Fibroblast of skin of left biceps (primary cell): ENCODE data around the gene TPRN.

Source experiments
- DNase-seq, 2 experiments: peaks; one replicate each; pipeline ENCODE4 v3.0.0-alpha.2; 2013; ENCODE audit warnings: low read depth in 2 of 2

Gene TPRN

DNA sequence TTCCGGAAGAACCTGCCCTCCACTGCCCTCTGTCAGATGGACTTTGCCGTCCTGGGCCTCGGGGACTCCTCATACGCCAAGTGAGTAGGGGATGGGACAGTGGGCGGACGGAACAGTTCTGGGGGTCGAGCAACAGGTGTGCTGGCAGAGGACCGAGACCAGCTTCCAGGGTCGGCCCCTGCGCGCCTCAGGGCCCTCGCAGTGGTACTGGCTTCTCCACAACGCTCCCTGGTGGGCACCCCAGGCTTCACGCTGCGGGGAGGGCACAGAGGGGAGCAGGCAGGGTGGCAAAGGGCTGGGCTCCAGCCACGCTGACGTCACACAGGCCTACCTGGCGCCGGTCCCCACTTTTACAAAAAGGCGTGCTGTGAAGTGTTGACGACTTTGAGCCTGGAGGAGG lies 12.0 kb upstream of the TPRN start:
- no peak for DNase-seq

- no peak for DNase-seq
These were observed 11.0 kb upstream of the TPRN start for GRCh38 chr9:137211532-137211931.

DNA sequence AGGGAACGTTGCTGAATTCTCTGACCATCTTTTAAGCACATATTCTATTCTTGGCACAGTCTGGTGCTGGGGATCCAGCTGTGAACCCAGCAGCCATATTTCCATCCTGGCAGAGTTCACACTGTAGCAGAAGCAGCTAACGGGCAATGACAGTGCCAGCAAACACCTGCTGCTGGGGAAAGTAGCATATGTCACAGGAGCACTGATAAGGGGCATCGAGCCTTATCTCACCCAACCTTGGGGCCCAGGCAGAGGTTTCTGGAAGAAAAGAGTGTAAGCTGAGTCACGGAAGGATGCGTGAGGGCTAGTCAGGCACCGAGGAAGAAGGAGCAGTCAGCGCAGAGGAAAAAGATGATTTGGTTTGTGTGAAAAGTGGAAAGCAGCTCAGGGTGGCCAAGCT lies 6.1 kb upstream of the TPRN start:
- DNase-seq = no peak

DNA sequence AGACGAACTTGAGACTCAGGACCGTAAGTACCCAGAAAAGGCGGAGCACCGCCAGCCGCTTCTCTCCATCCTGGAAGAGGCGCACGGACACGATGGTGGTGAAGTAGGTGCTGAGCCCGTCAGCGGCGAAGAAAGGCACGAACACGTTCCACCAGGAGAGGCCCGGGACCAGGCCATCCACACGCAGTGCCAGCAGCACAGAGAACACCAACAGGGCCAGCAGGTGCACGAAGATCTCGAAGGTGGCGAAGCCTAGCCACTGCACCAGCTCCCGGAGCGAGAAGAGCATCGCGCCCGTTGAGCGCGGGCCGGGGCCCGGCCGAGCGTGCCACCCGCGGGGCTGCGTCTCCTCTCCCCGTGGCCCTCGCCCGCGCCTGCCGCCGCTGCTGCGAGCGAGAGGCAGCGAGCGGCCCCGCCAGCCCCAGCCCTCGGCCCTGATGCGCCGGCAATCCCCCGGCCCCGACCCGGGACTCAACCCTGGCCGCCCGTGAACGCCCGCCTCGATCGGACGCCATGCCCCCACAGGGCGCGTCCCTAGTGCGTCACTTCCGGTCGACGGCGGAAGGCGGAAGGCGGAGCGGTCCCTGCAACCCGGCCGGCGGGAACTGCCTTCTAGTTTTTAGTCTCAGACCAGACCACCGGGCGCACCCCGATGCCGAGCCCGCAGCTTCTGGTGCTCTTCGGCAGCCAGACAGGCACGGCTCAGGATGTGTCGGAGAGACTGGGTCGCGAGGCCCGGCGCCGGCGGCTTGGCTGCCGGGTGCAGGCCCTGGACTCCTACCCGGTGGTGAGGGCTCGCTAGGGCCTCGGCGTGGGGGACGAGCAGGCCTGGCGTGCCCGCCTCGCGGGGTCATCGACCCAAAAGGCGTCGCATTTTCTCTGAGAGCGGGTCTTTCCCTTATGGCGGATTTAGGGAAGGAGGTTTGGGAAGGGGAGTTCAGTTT lies 4.9 kb upstream of the TPRN start, which contains the start of the genes NDOR1 and TMEM203:
TSS of gene NDOR1 (plus strand) at position 575 of the 944 bp plus-strand sequence. CDS start at position 653, 78 bp downstream.
TSS of gene TMEM203 (minus strand) at position 523 of the 944 bp plus-strand sequence. CDS start at position 289, 234 bp downstream.
- DNase-seq = peak; percentile 41 to 42

- no peak for DNase-seq
These were observed 4.2 kb upstream of the TPRN start for GRCh38 chr9:137204731-137205125.

DNA sequence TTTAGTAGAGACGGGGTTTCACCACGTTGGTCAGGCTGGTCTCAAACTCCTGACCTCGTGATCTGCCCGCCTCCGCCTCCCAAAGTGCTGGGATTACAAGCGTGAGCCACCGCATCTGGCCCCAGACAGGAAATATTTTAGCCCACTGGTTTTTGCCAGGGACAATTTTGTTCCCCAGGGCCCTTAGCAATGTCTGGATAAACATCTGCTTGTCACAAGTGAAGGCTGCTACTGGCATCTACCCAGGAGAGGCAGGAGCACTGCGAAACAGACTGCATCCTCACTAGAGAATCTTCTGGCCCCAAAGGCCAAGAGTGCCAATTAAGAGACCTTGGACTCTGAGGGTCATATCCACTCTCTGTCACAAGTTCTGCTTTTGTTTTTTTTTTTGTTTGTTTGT lies 2.4 kb upstream of the TPRN start:
- no peak for DNase-seq

DNA sequence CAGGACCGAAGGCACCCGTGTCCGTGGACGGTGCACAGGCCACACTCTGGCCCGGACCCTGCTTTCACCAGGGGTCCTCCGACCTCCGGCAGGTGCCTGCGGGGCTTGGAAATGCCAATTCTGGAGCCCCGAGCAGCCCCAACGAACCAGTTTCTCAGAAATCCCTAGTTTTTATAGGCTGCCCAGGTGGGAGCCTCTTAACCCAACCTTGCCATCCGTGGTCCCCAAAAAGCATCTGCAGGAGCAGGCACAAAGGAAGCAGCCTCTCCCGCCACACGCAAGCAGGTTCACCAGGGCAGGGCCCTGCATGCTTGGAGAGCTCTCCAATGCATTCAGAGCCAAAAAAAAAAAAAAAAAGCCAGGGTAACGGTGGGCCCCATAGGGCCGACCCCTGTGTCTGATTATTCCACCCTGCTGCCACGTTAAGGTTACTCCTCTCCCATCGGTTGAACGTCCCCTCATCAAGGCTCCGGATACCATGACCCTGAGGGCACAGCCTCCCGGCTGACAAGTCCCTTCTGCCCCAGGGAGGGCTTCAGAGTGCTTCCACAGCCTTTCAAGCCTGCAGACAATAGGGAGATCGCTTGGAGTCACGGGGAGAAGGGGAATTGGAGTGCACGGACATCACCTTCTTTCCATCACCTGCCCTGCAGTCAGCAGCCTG lies 796 bp upstream of the TPRN start:
- no peak for DNase-seq

DNA sequence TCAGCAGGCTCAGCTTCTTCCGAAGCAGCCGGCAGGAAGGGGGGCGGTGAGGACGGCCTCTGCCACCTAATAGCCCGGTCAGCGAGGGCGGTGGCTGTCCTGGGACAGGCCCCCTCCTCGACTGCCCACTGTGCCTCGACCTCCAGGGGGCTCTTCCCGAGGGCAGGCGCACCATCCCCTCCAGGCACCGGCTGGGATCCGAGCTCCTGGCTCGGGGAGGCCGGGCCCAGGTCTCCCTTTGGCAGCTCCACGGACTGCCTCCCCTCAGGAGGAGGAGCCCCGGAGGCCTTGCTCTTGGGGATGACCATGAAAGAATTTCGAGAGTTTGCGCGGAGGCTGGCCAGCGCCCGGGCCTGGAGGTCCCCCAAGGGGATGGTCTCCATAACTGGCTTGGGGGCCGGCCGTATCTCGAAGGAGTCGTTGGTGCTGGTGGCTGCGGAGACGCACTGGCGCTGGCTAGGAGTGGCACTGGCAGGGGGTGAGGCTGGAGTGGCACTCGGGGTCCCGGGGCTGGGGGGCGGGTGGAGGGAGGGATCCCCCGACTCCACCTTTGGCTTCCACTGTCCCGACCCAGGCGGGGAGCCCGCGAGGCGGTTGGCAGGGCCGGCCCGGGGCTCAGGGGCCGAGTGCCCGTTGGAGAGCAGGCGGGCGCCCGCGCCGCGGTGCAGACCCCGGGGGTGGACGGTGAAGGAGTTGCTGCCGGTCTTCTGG lies 975 bp downstream of the TPRN start:
- DNase-seq = no peak

DNA sequence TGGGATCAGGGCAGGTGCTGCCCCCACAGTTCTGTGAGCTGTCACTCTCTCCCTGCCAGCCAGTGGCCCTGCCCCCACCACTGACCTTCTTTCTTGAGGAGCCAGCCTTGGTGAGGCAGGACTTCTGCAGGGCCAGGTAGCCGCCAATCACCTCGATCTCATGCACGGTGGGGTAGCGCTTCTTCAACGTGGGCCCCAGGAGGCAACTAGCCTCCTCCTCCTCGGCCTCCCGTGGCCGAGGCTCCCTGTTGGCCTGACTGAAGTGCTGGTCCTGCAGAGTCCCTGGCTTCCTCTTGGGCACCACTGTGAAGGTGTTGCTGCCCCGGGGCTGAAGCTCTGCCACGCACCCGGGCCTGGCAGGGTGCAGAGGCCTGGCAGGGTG lies 1.6 kb downstream of the TPRN start:
- DNase-seq = no peak

GRCh38 chr9:137198051-137198901 lies 2.3 kb downstream of the TPRN start:
- no peak for DNase-seq

DNA sequence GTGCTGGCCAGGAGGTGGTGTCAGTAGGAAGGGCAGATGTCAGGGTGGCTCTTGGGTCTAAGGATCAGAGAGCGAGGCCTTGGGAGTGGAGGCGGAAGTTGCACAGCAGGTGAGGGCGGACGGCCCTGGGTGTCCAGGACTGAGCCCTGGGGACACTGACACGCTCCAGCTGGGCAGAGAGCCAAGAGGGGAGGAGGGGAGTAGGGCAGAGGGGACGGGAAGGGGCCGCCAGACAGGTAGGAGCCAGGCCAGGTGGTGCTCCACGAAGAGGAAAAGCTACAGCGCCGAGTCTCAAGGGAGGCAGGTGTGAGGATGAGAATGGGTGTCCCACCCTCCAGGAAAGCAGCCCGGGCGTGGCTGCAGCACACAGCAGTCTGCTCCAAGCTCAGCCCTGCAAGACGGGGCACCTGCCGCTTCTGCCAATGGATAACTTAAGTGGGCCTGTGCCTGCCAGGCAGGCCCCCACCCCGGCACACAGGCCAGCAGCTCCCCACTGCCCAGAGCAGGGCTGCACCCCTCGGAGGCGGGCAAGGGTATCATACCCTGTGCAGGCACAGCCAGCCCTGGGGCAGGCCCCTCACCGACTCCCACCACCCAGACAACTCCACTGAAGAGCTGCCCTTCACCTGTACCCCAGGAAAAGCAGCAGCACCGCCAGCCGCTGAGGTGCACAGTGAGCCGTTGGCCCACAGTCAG lies 4.9 kb downstream of the TPRN start:
- DNase-seq = no peak

GRCh38 chr9:137194909-137195308 lies 5.6 kb downstream of the TPRN start:
- DNase-seq = no peak

DNA sequence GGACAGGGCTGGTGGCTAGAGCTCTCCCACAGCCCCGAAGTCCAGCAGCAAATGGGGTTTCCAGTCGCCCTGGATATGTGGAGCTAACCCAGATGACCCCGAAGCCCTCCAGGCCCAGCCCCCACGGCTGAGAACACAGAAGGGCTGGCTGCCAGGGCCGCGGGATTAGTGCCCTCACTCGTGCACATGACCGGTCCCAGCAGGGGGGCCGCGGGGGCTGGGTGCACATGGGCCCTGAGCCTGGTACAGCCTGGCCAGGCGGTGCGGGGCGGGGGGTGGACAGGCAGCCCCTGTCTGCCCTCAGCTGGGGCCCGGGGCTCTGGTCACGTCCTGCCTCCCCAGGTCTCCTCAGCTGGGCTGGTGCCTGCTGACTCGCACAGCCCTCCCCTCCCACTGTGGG lies 6.2 kb downstream of the TPRN start:
- DNase-seq = no peak

DNA sequence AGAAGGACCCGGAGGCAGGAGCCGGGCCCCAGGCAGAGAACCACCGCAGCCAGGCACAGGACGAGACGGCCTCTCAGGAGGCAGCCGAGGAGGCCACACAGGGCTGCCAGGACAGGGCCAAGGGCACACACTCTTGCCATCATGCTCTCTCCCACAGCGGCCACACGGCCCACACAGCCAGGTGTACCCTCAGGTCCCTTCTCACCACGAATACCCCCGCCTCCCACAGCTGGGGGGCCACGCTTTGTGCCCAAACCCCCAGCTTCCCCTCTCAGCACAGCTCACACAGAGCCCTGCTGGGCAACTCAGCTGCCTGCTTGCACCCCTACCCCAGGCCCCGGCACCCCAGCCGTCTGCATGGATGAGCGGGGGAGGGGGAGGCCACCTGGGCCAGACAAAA lies 6.8 kb downstream of the TPRN start:
- DNase-seq = no peak

GRCh38 chr9:137192859-137193258 lies 7.7 kb downstream of the TPRN start:
- DNase-seq = no peak

DNA sequence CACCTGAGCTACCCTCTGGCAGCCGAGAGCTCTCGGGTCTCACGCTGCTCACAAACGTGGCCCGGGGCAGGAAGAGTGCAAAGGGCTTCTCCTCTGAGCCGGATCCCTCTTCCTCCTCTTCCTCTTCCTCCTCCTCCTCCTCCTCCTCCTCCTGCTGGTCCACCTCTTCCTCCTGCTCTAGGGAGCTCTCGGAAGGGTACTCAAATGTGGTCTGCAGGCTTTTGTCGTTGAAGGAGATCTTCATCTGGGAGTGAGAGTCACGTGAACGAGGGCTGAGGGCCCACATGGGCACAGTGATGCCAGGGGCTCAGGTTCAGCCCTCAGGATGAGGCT lies 8.1 kb downstream of the TPRN start:
- DNase-seq = no peak

DNA sequence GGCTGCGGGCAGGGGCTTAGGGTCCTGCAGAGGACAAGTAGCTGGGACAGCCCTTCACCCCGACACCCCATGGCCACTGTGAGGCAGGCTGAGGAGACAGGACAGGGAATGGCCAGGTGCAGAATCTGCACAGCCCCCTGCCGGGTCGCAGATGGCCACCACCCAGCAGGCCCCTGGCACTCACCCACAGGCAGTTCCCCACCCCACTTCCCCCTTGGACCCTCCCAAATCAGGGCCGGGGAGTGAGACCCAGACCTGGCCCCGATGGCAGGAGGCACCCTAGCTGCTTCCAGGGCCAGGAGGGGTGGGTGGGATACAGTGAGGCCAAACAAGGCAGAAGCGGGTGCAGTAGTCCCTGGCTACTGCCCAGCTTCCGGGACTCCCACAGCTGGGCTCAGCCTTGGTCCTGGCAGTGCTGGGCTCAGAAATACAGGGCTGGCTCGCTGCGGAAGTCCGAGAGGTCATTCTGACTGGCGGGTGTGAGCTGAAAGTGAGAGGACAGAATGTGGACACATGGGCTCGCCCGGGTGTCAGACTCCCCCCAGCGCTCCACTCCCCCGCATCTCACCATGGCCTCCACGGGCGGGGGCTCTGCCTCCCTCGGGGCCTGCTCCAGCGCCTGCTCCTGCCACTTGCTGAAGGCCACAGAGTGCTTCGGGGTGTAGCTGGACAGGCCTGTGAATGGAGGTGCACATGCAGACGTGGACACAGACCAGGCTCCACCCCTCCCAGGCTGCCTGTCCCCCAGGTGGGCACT lies 8.7 kb downstream of the TPRN start:
- no peak for DNase-seq

- no peak for DNase-seq
These were observed 9.3 kb downstream of the TPRN start for GRCh38 chr9:137191245-137191644.

DNA sequence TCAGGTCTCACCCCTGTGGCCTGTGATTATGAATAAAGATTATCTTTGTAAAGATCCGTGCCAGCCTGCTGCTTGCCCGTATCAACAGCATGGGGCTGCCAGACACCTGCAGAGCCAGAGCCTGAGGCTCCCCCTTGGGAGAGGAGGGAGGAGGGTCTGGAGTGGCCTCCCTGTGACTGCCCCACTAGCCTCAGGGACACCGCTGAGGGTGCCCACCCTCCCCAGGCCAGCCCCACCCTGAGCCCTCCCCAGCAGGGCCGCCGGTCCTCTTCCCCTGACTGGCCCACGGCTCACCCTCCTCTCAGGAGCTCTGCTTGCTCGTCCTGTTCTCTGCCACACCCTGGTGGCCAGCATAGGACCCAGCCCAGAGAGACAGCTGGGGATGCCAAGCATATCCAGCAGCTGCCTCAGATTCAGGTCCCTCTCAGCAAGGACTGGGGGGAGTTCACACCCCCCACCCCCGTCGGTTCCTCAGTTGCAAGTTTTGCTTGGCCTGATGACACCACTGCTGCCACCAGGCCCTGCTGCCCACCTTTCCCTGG lies 10.2 kb downstream of the TPRN start:
- no peak for DNase-seq
